ES-I3 (cell line): ENCODE data around the gene DSCAML1.

Experiments
- H3K36me3 ChIP-seq: 2 replicates; pipeline ENCODE4 v1.6.1; 2013; ENCODE audit warnings: mild to moderate bottlenecking, low read length, control low read depth, moderate library complexity; ENCODE audit not compliant: insufficient read depth
- H3K4me1 ChIP-seq: 2 replicates; pipeline ENCODE4 v1.6.1; 2013; ENCODE audit warnings: mild to moderate bottlenecking, control low read depth, low read length; ENCODE audit not compliant: insufficient read depth
- H3K9ac ChIP-seq: 2 replicates; pipeline ENCODE4 v1.6.1; 2013; ENCODE audit warnings: low read depth, mild to moderate bottlenecking, low read length, moderate library complexity
- H3K9me3 ChIP-seq: 2 replicates; pipeline ENCODE4 v1.6.1; 2013; ENCODE audit warnings: mild to moderate bottlenecking, low read length, moderate library complexity; ENCODE audit not compliant: control insufficient read depth, insufficient read depth

DSCAML1 gene

DNA sequence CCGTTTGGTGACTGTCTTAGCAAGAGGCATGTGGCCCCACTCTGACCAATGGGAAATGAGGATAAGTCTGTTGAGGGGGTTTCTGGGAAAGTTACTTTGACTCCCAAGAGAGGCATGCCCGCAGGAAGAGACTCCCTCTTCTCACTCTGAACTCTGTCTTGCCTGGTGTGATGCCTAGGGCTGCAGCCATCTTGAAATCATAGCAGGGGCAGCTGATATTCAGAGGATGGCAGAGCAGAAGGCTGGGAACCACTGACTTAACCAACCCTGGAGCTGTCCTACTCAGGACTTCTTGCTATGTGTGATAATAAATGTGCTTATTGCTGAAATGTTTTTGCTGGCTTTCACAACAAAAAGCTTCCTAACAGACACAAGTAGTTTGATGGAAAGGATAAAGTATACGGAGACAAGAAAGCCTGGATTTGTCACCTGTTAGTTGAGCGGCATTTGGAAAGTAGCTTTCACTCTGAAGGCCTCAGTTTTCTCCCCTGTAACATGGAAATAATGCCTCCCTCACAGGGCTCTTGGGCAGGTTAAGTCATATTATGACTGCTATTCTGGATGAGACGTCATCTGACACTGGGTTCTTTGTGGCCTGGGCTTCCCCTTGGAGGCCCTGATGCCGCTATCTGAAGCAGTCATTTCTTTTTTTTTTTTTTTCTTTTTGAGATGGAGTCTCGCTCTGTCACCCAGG, 340.8 kb downstream of the DSCAML1 start:
- Histone ChIP-seq H3K9me3 (peaks cover 3% of the 10 kb centered on the region), H3K36me3 (no peaks in the 10 kb centered on the region), H3K4me1 (no peaks in the 10 kb centered on the region; the same call in 1 of the 2 replicates), H3K9ac (no peak overlapping the region)

DNA sequence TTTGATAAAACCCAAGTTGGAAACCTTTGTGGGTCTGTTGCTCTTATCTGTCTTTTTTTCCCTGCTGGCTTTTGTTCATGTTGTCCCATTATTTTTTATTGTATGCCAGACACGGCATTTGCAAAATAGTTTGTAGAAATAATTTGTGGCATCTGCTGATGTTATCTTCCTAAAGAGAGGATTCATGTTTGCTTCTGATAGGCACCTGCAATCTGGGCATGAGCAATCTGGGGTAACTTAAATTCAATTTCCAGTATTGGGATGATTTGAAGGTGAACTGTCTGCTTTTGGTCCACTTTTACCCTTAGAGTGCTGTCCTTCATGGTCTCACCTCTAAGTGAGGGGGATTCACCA, 342.5 kb downstream of the DSCAML1 start:
- Histone ChIP-seq H3K9ac (no peak overlapping the region), H3K36me3 (no peaks in the 10 kb centered on the region), H3K9me3 (peaks cover 4% of the 10 kb centered on the region), H3K4me1 (no peaks in the 10 kb centered on the region; the same call in 1 of the 2 replicates)

- H3K9ac ChIP-seq: no peak overlapping the region
These were observed 343.0 kb downstream of the DSCAML1 start for GRCh38 chr11:117453886-117454563.

GRCh38 chr11:117449111-117449693, 347.8 kb downstream of the DSCAML1 start:
- H3K36me3 ChIP-seq: no peaks in the 10 kb centered on the region
- H3K9ac ChIP-seq: no peak overlapping the region
- no peaks in the 10 kb centered on the region for H3K4me1 ChIP-seq
- H3K9me3 ChIP-seq: 0 out of 2 replicates have a peak, but pooled peaks cover 2% of the 10 kb centered on the region

More at GRCh38 chr11:117453886-117454563, 343.0 kb downstream of the DSCAML1 start:
- H3K9me3 ChIP-seq: peaks cover 6% of the 10 kb centered on the region
- H3K4me1 ChIP-seq: no peaks in the 10 kb centered on the region; the same call in 1 of the 2 replicates
- H3K36me3 ChIP-seq: no peaks in the 10 kb centered on the region

DNA sequence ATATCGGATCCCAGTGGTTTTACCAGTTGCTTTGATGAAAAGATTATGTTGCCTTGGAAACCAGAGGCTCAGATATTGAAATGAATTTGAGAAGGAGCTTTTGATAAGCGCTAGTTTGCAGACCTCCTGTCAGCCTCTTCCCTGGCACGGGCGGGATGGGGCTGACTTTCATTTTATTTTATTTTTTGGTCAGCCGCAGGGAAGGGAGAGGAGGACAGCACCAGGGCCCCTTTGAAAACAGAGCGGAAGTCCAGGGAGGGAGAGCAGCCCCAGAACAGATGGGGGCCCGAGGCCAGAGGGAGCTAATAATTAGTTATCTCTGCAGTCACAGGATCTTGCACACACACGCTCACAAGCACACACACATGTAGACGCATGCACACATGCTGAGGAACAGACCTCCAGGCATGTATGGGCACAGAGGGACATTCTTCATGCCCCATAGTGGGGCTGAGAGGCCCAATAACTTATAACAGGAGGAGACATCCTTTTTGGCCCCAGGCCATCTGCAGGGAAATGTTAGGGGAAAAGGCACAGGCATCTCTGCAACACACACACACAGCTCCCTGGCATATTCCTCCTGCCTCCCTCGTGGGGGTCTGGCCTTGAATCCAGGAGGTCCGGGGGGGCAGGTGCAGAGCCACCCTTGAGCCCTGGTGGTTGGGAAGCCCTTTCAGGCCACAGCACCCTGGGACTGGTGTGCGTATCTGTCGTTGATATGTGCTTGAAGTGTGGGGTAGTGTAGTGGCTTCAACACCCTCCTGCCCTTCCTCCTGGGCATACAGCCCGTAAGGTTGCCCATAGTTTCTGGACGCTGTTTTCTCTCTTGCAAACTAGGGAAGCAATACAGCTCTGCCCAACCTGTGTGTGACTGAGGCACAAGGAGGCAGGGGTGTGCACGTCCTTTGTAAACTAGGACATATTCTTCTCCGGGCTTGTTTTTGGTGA, 352.0 kb downstream of the DSCAML1 start:
- Histone ChIP-seq H3K4me1 (no peaks in the 10 kb centered on the region), H3K9ac (no peak overlapping the region), H3K9me3 (0 out of 2 replicates have a peak, but pooled peaks cover 2% of the 10 kb centered on the region), H3K36me3 (no peaks in the 10 kb centered on the region)

DNA sequence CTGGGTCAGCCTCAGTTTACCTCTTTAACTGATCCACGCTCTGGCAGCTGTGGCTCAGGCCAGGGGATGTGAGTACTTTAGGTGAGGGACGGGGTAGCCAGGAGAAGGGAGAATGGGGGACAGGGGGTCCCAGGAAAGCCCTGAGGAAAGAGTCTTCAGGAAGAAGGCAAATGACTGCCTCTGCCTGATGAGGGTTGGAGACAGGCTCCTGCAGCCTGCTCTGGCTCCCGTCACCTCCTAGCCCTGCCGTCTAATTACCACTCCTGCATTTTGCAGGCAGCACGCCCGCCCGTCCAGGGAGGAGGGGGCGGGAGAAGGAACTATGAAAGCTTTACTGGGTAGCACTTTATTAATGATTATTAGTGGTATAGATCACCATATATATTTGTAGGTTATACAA, 352.8 kb downstream of the DSCAML1 start:
- Histone ChIP-seq H3K36me3 (no peaks in the 10 kb centered on the region), H3K9ac (no peak overlapping the region), H3K9me3 (no peaks in the 10 kb centered on the region), H3K4me1 (no peaks in the 10 kb centered on the region)

- no peaks in the 10 kb centered on the region for H3K9me3 ChIP-seq
- H3K36me3 ChIP-seq: no peaks in the 10 kb centered on the region
- no peaks in the 10 kb centered on the region for H3K4me1 ChIP-seq
- no peak overlapping the region for H3K9ac ChIP-seq
These were observed 353.5 kb downstream of the DSCAML1 start for GRCh38 chr11:117443266-117444186.

DNA sequence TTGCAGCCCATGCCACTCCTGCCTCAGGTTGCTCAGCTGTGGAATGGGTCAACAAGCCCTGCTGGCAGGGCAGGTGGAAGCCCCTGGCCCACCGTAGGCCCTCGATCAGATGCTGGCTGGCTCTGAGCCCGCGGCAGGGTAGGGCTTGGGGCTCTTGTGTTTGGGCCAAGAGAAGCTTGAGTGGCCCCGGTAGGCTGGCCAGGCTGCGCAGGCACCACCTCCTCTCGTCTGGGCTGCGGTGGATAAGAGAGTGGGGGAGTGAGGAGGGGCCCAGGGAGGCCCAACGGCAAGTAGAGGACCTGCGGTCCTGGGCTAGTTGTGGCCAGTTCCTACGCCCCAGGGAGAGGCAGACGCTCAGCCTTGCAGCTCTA, 354.2 kb downstream of the DSCAML1 start:
- no peaks in the 10 kb centered on the region for H3K9me3 ChIP-seq

DNA sequence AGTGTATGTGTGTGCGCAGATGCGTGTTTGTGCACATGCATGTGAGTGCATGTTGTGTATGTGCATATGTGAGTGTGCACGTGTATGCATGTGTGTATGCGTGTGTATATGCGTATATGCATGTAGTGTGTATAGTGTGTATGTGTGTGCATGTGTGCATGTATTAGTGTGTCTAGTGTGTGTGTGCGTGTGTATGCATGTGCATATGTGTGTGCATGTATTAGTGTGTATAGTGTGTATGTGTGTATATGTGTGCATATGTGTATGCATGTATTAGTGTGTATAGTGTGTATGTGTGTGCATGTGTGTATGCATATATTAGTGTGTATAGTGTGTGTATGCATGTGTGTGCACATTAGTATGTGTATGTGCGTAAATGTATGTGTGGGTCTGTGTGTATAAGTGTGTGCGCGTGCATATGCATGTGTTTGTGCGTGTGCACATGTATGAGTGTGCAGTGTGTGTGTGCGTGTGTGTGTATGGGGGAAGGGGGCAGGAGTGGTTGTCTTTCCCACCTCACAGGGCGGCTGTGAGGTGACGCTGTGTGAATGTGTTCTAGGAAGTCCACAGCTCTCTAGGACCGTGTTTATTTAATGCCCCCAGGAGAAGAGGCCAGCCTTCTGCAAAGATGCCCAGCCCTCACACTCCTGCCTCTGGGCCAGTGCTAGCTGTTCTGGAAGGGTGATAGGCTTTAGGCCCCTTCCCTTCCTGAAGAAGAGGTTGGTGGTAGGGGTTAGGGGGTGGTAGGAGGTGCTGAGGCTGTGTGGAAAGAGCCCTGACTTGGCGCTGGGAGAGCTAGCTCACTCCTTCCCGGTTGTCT, 354.8 kb downstream of the DSCAML1 start:
- H3K9ac ChIP-seq: no peak overlapping the region
- H3K36me3 ChIP-seq: no peaks in the 10 kb centered on the region
- H3K9me3 ChIP-seq: no peaks in the 10 kb centered on the region
- no peaks in the 10 kb centered on the region; the same call in 1 of the 2 replicates for H3K4me1 ChIP-seq

More for the DNA sequence above, 354.2 kb downstream of the DSCAML1 start:
- Histone ChIP-seq H3K4me1 (no peaks in the 10 kb centered on the region), H3K36me3 (no peaks in the 10 kb centered on the region), H3K9ac (no peak overlapping the region)

- Histone ChIP-seq H3K9me3 (no peaks in the 10 kb centered on the region), H3K4me1 (no peaks in the 10 kb centered on the region; the same call in 1 of the 2 replicates), H3K36me3 (no peaks in the 10 kb centered on the region), H3K9ac (no peak overlapping the region)
These were observed 355.7 kb downstream of the DSCAML1 start for GRCh38 chr11:117441146-117441975.

DNA sequence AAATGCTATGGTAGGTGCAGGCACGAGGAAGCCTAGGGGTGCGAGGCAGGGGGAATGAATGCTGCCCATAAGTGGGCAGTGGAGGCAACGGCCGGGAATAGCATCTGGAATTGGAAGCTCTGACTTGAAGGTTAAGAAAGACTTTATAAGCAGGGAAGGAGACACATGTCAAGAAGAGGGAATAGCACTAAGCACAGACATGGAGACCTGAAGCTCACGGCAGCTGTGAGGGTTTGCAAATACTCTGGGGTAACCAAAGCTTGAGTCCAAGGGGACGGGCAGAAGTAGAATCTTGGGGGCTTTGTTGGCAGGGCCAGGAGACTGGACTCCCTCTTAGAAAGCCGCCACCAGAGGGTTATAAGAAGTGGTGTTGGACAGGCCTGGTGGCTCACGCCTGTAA, 356.8 kb downstream of the DSCAML1 start:
- no peaks in the 10 kb centered on the region for H3K9me3 ChIP-seq
- no peak overlapping the region for H3K9ac ChIP-seq
- no peaks in the 10 kb centered on the region for H3K36me3 ChIP-seq
- no peaks in the 10 kb centered on the region; the same call in 1 of the 2 replicates for H3K4me1 ChIP-seq

DNA sequence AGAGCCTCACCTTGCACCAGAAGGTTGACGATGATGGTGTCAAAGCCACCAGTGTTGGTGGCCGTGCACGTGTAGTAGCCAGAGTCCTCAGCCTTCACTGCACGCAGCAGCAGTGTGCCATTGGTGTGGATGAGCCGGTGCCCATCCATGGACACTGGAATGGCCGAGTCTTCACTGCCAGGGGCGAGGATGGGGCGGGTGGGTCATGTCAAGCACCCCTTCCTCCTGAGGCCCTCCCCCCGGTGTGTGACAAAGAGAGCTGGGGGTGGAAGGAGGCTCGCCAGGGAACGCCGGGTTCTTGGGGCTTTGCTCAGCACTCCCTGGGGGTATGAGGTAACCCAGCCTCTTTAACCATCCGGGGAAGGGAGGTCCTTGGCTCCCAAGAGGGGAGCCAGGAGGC, 357.8 kb downstream of the DSCAML1 start:
- Histone ChIP-seq H3K36me3 (no peaks in the 10 kb centered on the region), H3K9ac (no peak overlapping the region), H3K9me3 (no peaks in the 10 kb centered on the region), H3K4me1 (no peaks in the 10 kb centered on the region; the same call in 1 of the 2 replicates)
